VCaP (cell line): Measurements from ENCODE around the gene KCNQ5.

Experiments used
- H3K27ac ChIP-seq: fragments of 450-650 bp; 2 replicates; pipeline ENCODE4 v1.5.1; 2017
- CTCF ChIP-seq: fragments of 450-650 bp; conservative IDR thresholded peaks from 2 replicates; pipeline ENCODE4 v1.5.1; 2017; ENCODE audit warnings: mild to moderate bottlenecking, moderate library complexity

Gene KCNQ5

GRCh38 chr6:72793641-72794395 lies 172.0 kb downstream of the KCNQ5 start:
- no peak overlapping the region for H3K27ac ChIP-seq
- TF ChIP-seq CTCF = no peak

GRCh38 chr6:72798196-72798595 lies 176.3 kb downstream of the KCNQ5 start:
- H3K27ac ChIP-seq = no peak overlapping the region
- TF ChIP-seq CTCF = no peak

- TF ChIP-seq CTCF = no peak
- H3K27ac ChIP-seq = no peak overlapping the region
These were observed 188.0 kb downstream of the KCNQ5 start for GRCh38 chr6:72809746-72810379.

- H3K27ac ChIP-seq = no peak overlapping the region
- no peak for TF ChIP-seq CTCF
These were observed 188.9 kb downstream of the KCNQ5 start for GRCh38 chr6:72810571-72811280.

- no peak overlapping the region for H3K27ac ChIP-seq
- no peak for TF ChIP-seq CTCF
These were observed 190.1 kb downstream of the KCNQ5 start for GRCh38 chr6:72811971-72812421.

- TF ChIP-seq CTCF = no peak
- no peak overlapping the region for H3K27ac ChIP-seq
These were observed 192.1 kb downstream of the KCNQ5 start for GRCh38 chr6:72813807-72814596.
